Transverse colon (tissue), 4 donors: Measurements from ENCODE around the gene ZNF679.

Experiments used
- EP300 ChIP-seq: sonication (generic); formaldehyde crosslinking; IDR thresholded peaks from one replicate; pipeline ENCODE4 v1.6.1; 2017; ENCODE audit warnings: antibody characterized with exemption, low read depth
- POLR2AphosphoS5 ChIP-seq, 3 donors: sonication (generic); formaldehyde crosslinking; IDR thresholded peaks; one replicate each; pipeline ENCODE4 v1.6.1; 2016; ENCODE audit warnings: antibody characterized with exemption in 3 of 3
- TF ChIP-seq, protein P1 (sequence below), 5 experiments: fragments of 200-600 bp in 3 of 5; fragments of 450-650 bp in 2 of 5; sonication (generic) in 3 of 5; IDR thresholded peaks; 1 replicate in 2 of 5; 2 replicates in 3 of 5; pipeline ENCODE4 v1.5.1; 2016 to 2017; ENCODE audit warnings: antibody characterized with exemption in 5 of 5, inconsistent platforms in 3 of 5, mild to moderate bottlenecking in 2 of 5, moderate library complexity in 1 of 5

DNA sequence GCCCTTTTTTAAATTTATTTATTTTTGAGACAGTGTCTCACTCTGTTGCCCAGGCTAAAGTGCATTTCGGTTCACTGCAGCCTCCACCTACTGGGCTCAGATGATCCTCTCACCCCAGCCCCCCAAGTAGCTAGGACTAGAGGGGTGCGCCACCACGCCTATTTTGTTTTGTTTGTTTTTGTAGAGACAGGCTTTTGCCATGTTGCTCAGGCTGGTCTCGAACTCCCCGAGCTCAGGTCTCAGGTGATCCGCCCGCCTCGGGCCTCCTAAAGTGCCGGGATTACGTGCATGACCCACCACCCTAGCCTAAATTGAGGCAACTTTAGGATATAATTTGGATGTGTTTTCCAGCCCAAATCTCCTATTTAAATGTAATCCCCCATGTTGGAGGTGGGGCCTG lies 86.3 kb downstream of the ZNF679 start:
- TF ChIP-seq, protein P1, sequence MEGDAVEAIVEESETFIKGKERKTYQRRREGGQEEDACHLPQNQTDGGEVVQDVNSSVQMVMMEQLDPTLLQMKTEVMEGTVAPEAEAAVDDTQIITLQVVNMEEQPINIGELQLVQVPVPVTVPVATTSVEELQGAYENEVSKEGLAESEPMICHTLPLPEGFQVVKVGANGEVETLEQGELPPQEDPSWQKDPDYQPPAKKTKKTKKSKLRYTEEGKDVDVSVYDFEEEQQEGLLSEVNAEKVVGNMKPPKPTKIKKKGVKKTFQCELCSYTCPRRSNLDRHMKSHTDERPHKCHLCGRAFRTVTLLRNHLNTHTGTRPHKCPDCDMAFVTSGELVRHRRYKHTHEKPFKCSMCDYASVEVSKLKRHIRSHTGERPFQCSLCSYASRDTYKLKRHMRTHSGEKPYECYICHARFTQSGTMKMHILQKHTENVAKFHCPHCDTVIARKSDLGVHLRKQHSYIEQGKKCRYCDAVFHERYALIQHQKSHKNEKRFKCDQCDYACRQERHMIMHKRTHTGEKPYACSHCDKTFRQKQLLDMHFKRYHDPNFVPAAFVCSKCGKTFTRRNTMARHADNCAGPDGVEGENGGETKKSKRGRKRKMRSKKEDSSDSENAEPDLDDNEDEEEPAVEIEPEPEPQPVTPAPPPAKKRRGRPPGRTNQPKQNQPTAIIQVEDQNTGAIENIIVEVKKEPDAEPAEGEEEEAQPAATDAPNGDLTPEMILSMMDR (IDR thresholded peaks at IDR 0.05), result no peak
- TF ChIP-seq EP300, result no peak
- no peak for TF ChIP-seq POLR2AphosphoS5 (IDR thresholded peaks at IDR 0.05)
